SK-N-SH (cell line): Measurements from ENCODE around the gene INSYN2B.

Experiments used
- CHD2 ChIP-seq: fragments of 150-350 bp; IDR thresholded peaks from 2 replicates; pipeline ENCODE4 v1.6.1; 2018; ENCODE audit warnings: low read length; ENCODE audit not compliant: partially characterized antibody
- EP300 ChIP-seq, 2 experiments: IDR thresholded peaks; 2 replicates each; pipeline versions ENCODE4 v1.4.0 to v1.6.1; 2012; ENCODE audit warnings: borderline replicate concordance in 1 of 2, low read depth in 1 of 2, low read length in 1 of 2
- EZH2phosphoT487 ChIP-seq: fragments of 200-600 bp; sonication (generic); IDR thresholded peaks from 2 replicates; pipeline ENCODE4 v1.6.1; 2017; ENCODE audit warnings: low read depth, mixed run types, mild to moderate bottlenecking, antibody characterized with exemption, moderate library complexity, borderline replicate concordance
- MXI1 ChIP-seq: IDR thresholded peaks from 2 replicates; pipeline ENCODE4 v1.6.1; 2012; ENCODE audit warnings: mild to moderate bottlenecking, low read depth, low read length, improper control_type of control experiment
- NFIC ChIP-seq: IDR thresholded peaks from 2 replicates; pipeline ENCODE4 v1.4.0; 2012; ENCODE audit warnings: borderline replicate concordance
- POLR2AphosphoS5 ChIP-seq: IDR thresholded peaks from 2 replicates; pipeline ENCODE4 v1.6.1; 2012; ENCODE audit warnings: low read depth, low read length
- RCOR1 ChIP-seq: fragments of 150-350 bp; IDR thresholded peaks from 2 replicates; pipeline ENCODE4 v1.6.1; 2017; ENCODE audit warnings: antibody characterized with exemption, low read length
- RFX5 ChIP-seq: IDR thresholded peaks from 2 replicates; pipeline ENCODE4 v1.6.1; 2012; ENCODE audit warnings: mild to moderate bottlenecking, improper control_type of control experiment, low read length
- SIN3A ChIP-seq: IDR thresholded peaks from 2 replicates; pipeline ENCODE4 v1.6.1; 2012; ENCODE audit warnings: low read depth, mild to moderate bottlenecking, low read length, moderate library complexity, borderline replicate concordance
- TAF1 ChIP-seq: IDR thresholded peaks from 2 replicates; pipeline ENCODE4 v1.6.1; 2012; ENCODE audit warnings: low read depth, mild to moderate bottlenecking, low read length, moderate library complexity, borderline replicate concordance
- TEAD4 ChIP-seq: IDR thresholded peaks from 2 replicates; pipeline ENCODE4 v1.4.0; 2012; ENCODE audit warnings: mild to moderate bottlenecking, borderline replicate concordance; ENCODE audit not compliant: insufficient read depth
- YY1 ChIP-seq: IDR thresholded peaks from 2 replicates; pipeline ENCODE4 v1.4.0; 2012; ENCODE audit warnings: low read depth, mild to moderate bottlenecking
- ZBTB33 ChIP-seq: IDR thresholded peaks from 2 replicates; pipeline ENCODE4 v1.4.0; 2012; ENCODE audit warnings: low read depth, borderline replicate concordance
- TF ChIP-seq, protein P1 (sequence below): fragments of 200-600 bp; sonication (generic); IDR thresholded peaks from 2 replicates; pipeline ENCODE4 v1.6.1; 2017; ENCODE audit warnings: antibody characterized with exemption, mild to moderate bottlenecking, moderate library complexity

DNA sequence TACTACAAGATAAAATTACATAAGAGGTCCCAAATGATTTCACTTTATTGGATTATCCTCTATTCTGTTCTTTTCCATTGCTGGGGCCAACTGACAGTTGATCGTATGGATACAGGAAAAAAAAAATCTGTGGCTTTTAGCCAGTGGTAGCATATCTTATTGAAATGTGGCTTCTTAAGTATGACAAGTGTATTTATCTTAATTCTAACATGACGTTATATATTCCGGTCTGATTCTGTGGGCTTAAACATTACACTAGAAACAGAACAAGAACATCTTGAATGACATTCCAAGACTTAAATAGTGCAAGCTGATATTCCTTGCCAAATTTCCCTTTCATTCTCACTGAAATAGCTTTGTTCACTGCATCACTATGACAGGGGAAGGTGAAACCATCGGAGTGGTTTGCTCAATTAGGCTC is 117.9 kb downstream of the INSYN2B start:
- TF ChIP-seq EZH2phosphoT487 (no peak), MXI1 (no peak), POLR2AphosphoS5 (no peak), NFIC (no peak; the same call in 1 of the 2 replicates), TAF1 (no peak), SIN3A (no peak), RFX5 (no peak), YY1 (no peak), RCOR1 (no peak), EP300 (IDR thresholded peaks at IDR 0.05; ENCODE audit: borderline replicate concordance in 1 of 2, low read depth in 1 of 2, low read length in 1 of 2) (no peak), CHD2 (no peak), TEAD4 (no peak), ZBTB33 (no peak)
- TF ChIP-seq, protein P1, sequence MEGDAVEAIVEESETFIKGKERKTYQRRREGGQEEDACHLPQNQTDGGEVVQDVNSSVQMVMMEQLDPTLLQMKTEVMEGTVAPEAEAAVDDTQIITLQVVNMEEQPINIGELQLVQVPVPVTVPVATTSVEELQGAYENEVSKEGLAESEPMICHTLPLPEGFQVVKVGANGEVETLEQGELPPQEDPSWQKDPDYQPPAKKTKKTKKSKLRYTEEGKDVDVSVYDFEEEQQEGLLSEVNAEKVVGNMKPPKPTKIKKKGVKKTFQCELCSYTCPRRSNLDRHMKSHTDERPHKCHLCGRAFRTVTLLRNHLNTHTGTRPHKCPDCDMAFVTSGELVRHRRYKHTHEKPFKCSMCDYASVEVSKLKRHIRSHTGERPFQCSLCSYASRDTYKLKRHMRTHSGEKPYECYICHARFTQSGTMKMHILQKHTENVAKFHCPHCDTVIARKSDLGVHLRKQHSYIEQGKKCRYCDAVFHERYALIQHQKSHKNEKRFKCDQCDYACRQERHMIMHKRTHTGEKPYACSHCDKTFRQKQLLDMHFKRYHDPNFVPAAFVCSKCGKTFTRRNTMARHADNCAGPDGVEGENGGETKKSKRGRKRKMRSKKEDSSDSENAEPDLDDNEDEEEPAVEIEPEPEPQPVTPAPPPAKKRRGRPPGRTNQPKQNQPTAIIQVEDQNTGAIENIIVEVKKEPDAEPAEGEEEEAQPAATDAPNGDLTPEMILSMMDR: no peak
